Kasumi-1 (cell line): Measurements from ENCODE around the gene HNF1A.

Experiments used
- DNase-seq, 2 experiments: peaks; one replicate each; lab custom pipeline; 2025; lab: John Stamatoyannopoulos, UW

The HNF1A gene

GRCh38 chr12:120988658-120989057 is 10.3 kb downstream of the HNF1A start:
- no peak for DNase-seq

GRCh38 chr12:120989687-120990086 is 11.3 kb downstream of the HNF1A start:
- DNase-seq = no peak

GRCh38 chr12:120990487-120991055 is 12.2 kb downstream of the HNF1A start:
- no peak for DNase-seq

- no peak for DNase-seq
Observed at GRCh38 chr12:120991965-120992364, 13.6 kb downstream of the HNF1A start.

- DNase-seq = no peak
Observed at GRCh38 chr12:120992989-120993388, 14.6 kb downstream of the HNF1A start.

GRCh38 chr12:120993496-120993895 is 15.2 kb downstream of the HNF1A start:
- no peak for DNase-seq

GRCh38 chr12:120994059-120994458 is 15.7 kb downstream of the HNF1A start:
- no peak for DNase-seq

GRCh38 chr12:120994589-120995337 is 16.4 kb downstream of the HNF1A start:
- no peak for DNase-seq

GRCh38 chr12:120996133-120996746 is 17.9 kb downstream of the HNF1A start:
- DNase-seq = no peak

GRCh38 chr12:120997448-120997847 is 19.1 kb downstream of the HNF1A start:
- no peak for DNase-seq

GRCh38 chr12:120998435-120998834 is 20.1 kb downstream of the HNF1A start:
- no peak for DNase-seq

- no peak for DNase-seq
Observed at GRCh38 chr12:120999191-121000120, 21.1 kb downstream of the HNF1A start.

- no peak for DNase-seq
Observed at GRCh38 chr12:121000530-121000929, 22.2 kb downstream of the HNF1A start.

- DNase-seq = no peak
Observed at GRCh38 chr12:121001060-121001459, 22.7 kb downstream of the HNF1A start.

GRCh38 chr12:121001841-121002483 is 23.6 kb downstream of the HNF1A start:
- no peak for DNase-seq

GRCh38 chr12:121003650-121004049 is 25.3 kb downstream of the HNF1A start:
- peak; percentile 19 to 36 for DNase-seq

- no peak for DNase-seq
Observed at GRCh38 chr12:121004253-121004815, 26.0 kb downstream of the HNF1A start.

GRCh38 chr12:121005346-121005815 is 27.0 kb downstream of the HNF1A start:
- peak; percentile 68 to 71 for DNase-seq

- DNase-seq = no peak
Observed at GRCh38 chr12:121008347-121009098, 30.2 kb downstream of the HNF1A start.

GRCh38 chr12:121009741-121010140 is 31.4 kb downstream of the HNF1A start:
- peak; percentile 57 to 76 for DNase-seq
